ENCODE measurements around the gene PSD4.

PSD4 gene

DNA sequence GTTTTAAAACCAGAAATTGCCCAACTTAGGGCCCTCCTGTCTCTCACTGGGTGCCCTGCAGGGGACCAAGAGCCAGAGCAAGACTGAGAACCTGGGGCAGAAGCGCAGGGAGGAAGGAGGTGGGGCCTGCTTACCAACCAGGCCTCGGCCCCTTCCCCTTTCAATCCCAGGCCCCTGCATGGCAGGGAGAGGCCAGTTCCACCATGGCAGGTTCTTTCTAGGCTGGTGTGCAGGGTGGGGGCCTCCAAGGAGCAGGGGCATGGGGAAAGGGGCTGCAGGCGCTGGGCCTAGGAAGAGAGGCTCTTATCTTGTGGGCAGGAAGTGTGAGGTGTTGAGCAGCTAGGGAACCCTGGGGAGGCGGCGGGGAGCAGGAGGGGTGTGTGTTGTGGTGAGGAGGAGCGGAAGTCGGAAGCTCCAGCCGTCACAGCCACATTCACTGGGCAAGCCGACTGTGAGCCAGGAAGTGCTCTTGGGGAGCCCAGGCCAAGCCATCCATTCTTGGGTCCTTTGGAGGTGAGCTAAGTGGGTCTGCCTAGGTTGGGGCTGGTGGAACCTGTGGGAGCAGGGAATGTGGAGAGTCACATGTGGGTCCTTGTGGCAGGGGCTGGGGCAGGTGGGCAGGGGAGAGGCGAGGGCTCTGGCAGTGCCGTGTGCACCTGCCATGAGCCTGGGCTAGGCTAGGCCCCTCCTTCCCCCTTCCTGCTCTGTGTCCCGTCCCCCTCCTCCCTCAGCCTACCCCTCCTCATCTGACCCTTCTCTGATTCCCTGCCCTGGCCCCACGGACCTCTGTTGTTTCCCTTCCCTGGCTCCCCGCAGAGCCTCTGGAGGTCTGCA lies at the start of gene PSD4:
Gene PSD4 (plus strand): TSS at position 430 of the 834 bp plus-strand sequence. CDS start 8,486 bp downstream, outside the sequence.
- DNase-seq (ENCODE audit: low read depth): peak; percentile 84

DNA sequence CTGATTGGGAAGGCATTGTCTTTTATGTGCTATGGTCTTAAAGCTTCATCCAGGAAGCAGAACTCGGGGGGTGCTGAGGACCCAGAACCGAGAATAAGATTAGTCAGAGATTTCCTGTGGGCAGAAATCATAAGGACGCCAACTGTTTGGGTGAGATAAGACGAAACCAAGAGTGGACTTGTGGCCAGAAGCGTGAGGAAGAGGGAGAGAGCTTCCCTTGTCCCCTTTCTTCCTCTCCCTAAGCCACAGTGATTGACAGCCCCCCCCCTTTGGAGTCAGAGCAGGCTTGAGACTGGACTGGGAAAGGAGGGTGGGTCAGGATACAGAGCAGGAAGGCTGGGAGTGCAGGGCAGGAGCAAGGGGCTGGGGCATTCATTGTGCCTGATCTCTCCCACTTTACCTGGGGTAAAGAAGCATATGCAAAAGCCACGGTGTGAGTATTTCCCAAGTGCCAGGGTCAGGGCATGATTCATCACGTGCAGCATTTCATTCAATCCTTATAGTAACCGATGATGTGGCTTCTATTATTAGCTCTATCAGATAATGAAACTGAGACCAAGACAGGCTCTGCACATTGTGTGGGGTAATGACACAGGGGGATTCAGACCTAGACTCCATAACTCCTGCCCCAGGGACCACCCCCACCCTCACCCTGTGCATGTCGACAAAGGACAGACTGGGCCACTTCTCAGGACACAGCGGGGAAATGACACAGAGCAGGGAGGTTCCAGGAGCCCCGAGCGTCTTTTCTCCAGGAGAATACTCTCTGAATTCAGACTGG lies 49.4 kb upstream of the PSD4 start:
- no peak for DNase-seq (ENCODE audit: low read depth)

DNA sequence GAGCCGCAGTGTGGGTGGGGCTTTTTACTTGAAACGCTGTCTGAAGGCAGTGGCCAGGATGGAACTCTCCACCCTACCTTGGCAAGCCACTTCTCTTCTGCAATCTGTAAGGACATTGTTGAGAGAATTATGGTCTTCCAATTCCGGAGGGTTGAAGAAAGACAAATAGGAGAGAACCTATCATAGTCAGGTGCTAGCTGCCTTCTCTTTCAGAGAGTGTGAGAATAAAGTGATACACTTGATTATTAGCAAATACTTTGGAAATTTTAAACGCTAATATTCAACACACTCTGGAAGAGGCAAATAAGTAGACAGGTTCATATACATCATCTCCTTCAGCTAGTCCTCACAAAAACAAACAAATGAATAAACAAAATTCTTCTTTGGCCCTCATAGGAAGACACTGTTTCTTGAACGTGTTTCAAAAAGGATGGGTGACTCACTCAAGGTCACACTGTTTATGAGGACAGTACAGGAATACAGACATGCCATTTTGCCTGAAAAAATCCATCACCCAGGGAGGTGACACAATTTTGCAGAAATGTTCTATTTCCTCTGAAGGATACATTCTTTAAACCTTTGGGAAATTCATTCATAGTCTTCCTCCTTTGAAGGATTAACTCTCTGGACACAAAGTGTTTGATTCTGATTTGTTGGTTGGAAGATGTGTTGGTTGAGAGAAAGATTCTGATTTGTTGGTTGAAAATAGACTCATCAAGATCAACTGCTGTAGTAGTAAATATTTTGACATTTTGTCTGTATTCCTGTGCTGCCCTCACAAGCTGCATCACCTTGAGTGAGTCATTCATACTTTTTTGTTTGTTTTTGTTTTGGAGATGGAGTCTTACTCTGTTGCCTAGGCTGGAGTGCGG lies 48.6 kb upstream of the PSD4 start:
- no peak for DNase-seq (ENCODE audit: low read depth)

DNA sequence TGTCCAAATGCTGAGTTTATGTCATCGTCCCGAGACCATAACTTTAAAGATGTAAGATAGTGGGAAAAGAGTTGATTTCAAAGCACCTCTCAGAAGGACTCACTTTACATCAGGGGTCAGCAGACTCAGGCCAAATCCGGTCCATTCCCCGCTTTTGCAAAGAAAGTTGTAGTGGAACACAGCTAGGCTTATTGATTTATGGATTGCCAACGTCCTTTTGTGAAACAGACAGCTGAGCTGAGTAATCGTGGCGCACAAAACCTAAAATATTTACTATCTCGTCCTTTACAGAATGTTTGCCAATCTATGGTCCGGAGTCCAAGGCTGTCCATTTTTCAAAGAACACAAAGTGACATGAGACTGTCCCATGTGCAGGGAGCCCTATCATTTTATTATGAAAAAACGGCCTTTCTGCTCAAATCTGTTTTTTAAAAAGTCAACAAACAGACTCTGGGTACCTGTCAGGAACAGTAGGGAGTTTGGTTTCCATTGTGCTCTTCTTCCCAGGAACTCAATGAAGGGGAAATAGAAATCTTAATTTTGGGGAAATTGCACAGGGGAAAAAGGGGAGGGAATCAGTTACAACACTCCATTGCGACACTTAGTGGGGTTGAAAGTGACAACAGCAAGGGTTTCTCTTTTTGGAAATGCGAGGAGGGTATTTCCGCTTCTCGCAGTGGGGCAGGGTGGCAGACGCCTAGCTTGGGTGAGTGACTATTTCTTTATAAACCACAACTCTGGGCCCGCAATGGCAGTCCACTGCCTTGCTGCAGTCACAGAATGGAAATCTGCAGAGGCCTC lies 46.7 kb upstream of the PSD4 start, which contains the start of gene IL1RN:
Gene IL1RN (plus strand): TSS at position 754 of the 801 bp plus-strand sequence. CDS start 27 bp downstream, at position 781.
- no peak for DNase-seq (ENCODE audit: low read depth)

DNA sequence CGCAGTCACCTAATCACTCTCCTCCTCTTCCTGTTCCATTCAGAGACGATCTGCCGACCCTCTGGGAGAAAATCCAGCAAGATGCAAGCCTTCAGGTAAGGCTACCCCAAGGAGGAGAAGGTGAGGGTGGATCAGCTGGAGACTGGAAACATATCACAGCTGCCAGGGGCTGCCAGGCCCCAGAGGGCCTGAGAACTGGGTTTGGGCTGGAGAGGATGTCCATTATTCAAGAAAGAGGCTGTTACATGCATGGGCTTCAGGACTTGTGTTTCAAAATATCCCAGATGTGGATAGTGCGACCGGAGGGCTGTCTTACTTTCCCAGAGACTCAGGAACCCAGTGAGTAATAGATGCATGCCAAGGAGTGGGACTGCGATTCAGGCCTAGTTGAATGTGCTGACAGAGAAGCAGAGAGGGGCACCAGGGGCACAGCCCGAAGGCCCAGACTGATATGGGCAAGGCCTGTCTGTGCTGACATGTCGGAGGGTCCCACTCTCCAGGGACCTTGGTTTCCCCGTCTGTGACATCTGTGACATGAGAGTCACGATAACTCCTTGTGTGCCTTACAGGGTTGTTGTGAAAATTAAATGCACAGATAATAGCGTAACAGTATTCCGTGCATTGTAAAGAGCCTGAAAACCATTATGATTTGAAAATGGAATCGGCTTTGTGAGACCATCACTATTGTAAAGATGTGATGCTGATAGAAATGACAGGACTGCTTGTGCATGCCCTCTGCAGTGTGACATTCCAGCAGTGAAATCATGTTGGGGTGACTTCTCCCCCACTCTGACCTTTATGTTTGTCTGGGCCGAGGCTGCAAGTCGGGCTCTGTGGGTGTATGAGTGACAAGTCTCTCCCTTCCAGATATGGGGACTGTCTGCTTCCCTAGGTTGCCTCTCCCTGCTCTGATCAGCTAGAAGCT lies 45.9 kb upstream of the PSD4 start:
- no peak for DNase-seq (ENCODE audit: low read depth)

DNA sequence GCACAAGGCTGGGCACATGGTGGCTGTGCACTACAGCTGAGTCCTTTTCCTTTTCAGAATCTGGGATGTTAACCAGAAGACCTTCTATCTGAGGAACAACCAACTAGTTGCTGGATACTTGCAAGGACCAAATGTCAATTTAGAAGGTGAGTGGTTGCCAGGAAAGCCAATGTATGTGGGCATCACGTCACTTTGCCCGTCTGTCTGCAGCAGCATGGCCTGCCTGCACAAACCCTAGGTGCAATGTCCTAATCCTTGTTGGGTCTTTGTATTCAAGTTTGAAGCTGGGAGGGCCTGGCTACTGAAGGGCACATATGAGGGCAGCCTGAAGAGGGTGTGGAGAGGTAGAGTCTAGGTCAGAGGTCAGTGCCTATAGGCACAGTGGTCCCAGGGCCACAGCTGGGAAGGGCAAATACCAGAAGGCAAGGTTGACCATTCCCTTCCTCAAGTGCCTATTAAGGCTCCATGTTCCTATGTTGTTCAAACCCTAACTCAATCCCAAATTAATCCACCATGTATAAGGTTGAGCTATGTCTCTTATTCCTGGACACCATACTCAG lies 44.2 kb upstream of the PSD4 start:
- no peak for DNase-seq (ENCODE audit: low read depth)

DNA sequence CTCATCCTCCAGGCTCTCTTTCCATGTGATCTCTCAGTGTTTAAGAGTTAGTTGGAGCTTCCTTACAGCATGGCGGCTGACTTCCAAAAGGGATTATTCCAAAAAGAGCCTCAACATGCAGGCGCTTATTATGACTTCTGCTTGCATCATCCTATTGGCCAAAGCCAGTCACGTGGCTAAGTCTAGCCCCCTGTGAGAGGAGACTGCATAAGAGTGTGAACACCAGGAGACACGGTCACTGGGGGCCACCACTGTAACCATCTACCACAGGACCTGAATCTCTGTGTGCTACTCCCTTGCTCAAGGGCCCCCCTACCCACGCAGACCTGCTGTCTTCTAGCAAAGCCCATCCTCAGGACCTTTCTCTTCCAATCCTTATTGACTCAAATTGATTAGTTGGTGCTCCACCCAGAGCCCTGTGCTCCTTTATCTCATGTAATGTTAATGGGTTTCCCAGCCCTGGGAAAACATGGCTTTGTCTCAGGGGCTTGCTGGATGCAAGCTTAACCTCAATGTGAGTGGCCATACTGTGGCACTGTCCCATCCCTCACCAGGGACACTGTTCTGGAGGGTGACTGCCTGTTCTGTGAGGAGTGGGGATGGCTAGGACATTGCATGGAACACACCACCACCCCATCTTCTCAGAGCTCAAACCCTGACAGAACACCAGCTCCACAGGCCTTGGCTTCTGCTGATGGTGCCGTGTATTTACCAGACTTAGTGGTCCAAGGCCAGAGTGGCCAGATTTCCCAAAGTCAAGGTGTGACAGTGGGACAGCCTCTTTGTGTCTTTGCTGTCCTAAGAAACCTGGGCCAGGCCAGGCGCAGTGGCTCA lies 42.2 kb upstream of the PSD4 start:
- DNase-seq (ENCODE audit: low read depth): no peak

DNA sequence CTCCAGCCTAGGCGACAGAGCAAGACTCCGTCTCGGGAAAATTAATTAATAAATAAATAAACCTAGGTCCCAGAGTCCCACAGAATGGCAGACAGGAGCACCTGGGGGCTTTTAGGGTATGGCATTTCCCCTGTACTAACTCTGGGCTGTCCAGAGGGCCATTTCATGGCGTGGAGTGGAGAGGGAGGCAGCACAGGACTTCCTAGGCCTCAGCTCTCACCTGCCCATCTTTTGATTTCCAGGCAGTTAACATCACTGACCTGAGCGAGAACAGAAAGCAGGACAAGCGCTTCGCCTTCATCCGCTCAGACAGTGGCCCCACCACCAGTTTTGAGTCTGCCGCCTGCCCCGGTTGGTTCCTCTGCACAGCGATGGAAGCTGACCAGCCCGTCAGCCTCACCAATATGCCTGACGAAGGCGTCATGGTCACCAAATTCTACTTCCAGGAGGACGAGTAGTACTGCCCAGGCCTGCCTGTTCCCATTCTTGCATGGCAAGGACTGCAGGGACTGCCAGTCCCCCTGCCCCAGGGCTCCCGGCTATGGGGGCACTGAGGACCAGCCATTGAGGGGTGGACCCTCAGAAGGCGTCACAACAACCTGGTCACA lies 41.3 kb upstream of the PSD4 start:
- no peak for DNase-seq (ENCODE audit: low read depth)

DNA sequence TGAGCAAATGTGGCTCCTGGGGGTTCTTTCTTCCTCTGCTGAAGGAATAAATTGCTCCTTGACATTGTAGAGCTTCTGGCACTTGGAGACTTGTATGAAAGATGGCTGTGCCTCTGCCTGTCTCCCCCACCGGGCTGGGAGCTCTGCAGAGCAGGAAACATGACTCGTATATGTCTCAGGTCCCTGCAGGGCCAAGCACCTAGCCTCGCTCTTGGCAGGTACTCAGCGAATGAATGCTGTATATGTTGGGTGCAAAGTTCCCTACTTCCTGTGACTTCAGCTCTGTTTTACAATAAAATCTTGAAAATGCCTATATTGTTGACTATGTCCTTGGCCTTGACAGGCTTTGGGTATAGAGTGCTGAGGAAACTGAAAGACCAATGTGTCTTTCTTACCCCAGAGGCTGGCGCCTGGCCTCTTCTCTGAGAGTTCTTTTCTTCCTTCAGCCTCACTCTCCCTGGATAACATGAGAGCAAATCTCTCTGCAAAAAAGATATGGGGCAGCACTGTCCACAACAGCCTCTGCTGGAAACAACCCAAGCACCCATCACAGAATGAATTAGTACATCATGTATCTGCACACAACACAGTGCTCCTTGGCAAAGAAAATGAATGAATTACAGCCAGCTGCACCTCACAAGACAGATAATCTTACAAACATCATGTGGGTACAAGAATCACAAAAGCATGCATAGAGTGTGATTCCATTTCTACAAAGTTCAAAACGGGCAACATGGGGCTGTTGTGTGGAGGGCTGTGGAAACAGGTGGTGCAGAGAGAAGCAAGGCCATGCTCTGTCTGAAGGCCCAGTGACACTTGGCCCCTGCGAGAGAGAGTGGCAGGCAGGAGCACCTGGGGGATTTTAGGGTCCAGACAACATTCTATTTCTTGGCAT lies 39.8 kb upstream of the PSD4 start:
- no peak for DNase-seq (ENCODE audit: low read depth)

DNA sequence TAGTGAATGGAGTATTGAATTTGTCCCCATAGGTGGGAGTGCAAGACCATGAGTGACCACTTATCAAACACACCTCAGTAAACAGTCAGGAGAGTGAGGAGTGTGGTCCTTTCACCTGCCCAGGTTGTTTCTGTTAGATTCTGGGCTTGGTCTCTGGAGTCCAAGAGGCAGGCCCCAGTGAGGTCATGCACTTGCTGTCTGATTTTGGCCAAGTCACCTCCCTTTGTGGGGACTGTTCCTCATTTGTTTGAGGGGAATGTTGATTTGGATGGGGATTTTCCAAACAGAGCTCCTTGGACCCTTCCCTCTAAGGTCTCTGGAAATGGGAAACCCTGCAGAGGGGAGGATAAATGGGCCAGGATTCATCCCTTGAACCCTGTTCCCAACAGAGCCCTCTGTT lies 39.1 kb upstream of the PSD4 start:
- no peak for DNase-seq (ENCODE audit: low read depth)

DNA sequence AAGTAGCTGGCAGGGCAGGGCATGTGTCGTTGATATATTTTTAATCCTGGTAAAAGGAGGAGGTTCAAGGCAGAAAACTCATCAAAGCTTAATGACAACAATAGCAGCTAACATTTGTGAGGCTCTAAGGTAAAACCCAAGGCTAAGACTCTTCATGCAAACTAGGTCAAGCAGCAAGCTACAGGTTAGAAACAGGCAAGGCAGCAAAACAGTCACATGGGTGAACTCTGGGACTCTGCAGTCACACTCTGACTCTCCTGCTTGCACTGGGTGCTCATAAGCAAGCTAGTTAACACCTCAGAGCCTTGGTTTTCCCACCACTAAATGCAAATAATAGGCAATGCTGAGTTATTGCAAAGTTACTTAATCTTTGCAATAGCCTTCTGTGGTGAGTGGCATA lies 38.5 kb upstream of the PSD4 start:
- no peak for DNase-seq (ENCODE audit: low read depth)

DNA sequence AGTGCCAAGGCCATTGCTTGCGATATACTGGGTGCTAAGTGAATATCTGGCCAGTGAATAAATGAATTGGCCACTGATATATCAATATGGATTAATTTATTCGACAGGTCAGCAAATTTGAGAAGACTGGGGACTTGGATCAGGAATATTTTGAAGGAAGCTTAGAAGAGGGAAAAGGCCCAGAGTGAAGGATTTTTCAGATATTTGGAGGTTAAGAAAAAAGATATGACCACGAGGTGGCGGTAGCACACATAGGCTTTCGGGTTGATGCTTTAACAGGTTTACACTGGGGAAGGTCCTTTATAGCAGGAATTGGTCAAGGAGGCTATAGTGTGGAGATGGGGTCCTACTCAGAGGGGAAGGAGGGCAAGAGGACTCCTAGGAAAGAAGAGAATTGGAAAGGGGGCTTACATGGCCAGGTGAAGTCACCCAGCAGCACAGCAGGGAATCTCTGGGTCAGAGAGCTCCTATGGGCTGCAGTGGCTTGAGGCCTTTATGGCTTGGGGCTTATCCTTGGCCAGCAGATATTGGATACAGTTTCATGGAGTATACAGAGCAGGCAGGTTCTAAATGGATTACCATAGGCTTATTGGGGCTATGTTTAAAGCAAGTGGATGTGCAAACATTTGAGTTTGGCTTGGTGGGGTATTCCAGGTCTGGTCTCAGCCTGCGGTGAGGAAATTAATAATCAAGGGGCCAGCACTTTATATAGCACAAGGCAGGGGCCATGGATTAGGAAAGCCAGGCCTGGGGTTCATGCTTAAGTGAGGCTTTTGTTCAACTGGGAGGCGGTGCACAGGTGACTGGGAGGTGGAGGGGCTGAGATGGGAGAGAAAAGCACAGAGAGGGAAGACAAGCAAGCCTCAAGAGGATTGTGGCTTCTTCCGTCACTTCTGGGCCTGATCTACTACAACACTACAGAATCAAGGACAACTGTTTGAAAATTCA lies 36.7 kb upstream of the PSD4 start:
- no peak for DNase-seq (ENCODE audit: low read depth)

DNA sequence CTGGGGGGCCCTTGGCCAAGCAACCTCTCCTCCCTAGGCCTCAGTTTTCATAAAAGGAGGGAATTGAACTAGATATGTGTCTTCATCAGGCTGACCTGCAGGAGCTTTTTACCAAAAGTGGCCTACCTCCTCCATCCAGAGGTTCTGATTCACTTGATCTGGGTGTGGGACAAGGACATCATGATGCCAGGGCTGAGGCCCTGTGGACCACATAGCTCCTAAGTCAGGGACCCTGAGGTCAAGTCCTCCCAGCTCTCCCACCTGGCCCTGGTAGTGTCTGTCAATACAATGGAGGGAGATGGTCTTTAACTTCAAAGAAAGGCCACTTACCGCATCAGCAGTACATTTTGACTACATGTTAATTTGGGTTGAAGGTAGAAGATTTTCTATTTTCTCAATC lies 35.9 kb upstream of the PSD4 start:
- DNase-seq (ENCODE audit: low read depth): no peak

DNA sequence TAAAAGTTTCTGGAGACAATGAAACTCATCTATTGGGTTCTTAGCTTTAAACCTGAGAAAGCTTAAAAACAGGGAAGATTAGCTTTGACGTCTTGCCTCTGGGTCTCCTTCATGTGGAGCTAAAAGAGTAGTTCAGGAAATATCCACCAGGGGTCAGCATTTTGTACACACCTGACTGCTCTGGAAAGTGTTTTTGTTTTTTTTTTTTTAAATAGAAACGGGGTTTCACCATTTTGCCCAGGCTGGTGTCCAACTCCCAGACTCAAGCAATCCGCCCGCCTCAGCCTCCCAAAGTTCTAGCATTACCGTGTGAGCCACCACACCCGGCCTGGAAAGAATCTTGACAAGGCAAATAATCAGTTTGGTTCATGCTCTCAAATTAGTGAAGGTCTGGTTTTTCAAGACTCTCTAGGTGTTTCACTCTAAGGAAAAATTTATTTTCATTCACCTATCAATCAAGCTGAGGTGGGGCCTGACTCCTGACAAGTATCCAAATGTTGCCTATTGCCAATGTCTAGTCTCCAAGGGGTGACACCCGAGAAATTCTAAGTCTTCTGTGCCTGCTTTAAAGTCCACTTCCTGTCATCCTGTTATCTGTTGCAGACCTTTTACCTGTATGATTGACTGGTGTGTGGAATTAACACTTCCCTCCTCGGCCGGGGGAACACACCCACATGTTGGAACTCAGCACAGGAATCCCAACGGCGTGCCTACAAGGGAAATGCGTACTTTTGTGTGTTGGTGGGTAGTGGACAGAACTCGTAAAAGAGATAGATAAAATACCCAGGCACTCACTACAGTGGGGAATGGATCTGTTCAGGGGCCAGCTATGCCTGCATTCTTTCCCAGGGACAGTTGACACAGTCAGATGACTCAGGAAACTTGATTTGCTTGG lies 35.1 kb upstream of the PSD4 start:
- DNase-seq (ENCODE audit: low read depth): peak; percentile 49

DNA sequence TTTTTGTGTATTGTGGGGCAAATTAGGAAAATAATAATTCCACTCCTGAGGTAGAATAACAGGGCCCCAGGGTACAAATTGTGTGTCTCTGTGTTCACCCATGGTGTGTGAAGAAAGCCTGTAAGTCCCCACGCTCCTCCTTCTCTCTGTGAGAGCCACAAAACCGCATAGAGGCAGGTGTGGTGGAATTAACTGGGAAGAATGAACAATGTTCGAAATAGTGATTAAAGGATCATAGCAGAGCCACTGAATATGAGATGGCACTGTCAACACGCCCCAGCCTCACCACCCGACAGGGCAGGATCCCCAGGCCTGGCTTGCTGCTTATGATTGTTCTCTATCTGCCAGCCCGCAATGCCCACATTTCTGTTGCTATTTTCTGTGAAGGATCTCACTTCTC lies 32.3 kb upstream of the PSD4 start:
- no peak for DNase-seq (ENCODE audit: low read depth)

Measured in activated T-cell treated with anti-CD3 and anti-CD28 coated beads for 24 hours (primary cell).